MM.1S (cell line): Measurements from ENCODE around the gene MYL5.
"Not testable (repeated sequence)": the region's sequence is repeated elsewhere in the genome, so short reads cannot be mapped to it uniquely, and the experiment has no call there.

ENCODE experiments used
- CTCF ChIP-seq: fragments of 300-600 bp; sonication (generic); IDR thresholded peaks from 2 replicates; pipeline ENCODE4 v1.5.1; 2016; ENCODE audit warnings: antibody characterized with exemption, low read length, mixed read lengths
- EZH2phosphoT487 ChIP-seq: fragments of 300-600 bp; sonication (generic); IDR thresholded peaks from 2 replicates; pipeline ENCODE4 v1.6.1; 2018; ENCODE audit warnings: antibody characterized with exemption, low read length

GRCh38 chr4:694341-694940 is 20.1 kb downstream of the MYL5 start:
- TF ChIP-seq CTCF, EZH2phosphoT487: not testable (repeated sequence)
